Effector CD8-positive, alpha-beta T cell (primary cell): Measurements from ENCODE around the gene PDZK1.
"Not testable (repeated sequence)": the region's sequence is repeated elsewhere in the genome, so short reads cannot be mapped to it uniquely, and the experiment has no call there.

Experiments used
- DNase-seq: peaks from one replicate; lab custom pipeline; 2025; lab: John Stamatoyannopoulos, UW
- total RNA-seq, 4 experiments: gene quantifications; one replicate each; lab custom pipeline; 2026; lab: John Stamatoyannopoulos, UW

PDZK1 gene
- total RNA-seq = 0.09 to 0.85 (median 0.24) reads per million in 4 experiments

DNA sequence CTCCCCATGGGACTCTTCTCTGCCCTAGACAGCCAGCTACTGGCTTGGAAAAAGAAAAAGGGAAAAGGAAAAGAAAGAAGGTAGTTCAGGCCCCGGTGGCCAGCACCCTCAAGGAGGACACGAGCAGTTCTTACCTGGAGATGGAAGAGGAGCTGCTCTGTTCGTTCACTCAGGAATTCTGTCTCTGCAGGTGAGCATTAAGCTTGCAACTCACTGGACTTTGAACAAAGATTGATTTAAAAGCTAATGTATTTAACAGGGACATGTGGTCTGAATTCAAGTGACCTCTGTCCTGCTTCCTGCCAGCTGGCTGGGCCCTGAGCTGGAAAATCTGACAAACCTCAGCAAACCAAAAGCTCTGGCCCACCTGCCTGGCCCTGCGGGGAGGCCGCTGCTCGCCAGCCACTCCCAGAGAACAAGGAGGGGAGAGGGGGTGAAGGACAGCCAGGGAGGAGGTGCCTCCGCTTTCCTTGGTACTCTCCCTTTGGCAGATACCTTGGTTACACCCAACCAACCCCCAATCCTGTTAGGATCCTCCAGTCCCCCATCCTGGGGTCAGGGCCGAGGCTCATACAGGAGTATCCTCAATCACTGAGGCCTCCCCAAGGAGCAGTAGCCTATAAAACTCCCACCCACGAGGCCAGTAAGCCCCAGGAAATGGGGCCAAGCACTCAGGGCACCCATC, at the start of gene PDZK1:
Gene PDZK1 (minus strand): TSS at position 186 of the 685 bp plus-strand sequence. CDS start 19,347 bp downstream, outside the sequence.
- DNase-seq = no peak

DNA sequence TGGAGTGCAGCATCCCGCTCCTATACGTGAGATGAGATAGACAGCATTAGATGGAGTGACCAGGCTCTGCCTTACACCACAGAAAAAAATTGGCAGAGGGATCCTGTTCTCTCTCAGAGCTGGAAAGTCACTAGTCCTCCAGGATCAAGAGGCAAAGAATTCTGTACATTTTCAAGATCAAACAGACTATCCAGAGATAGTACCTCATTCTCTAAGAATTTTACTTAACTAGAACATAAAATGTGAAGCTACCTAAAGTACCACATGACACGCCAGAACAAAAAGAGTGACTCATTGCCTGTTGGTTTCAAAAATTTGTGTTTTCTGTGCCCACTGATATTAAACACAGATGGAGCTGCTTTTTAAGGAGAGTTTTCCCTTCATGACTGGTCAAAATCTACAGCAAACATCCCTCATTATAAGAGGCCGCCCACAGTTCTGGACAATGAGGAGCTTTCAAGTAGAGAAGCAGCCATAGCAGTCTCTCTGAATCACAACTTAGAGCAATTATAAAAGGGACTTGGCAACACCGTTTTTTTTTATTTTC, 44.4 kb upstream of the PDZK1 start:
- DNase-seq = no peak

DNA sequence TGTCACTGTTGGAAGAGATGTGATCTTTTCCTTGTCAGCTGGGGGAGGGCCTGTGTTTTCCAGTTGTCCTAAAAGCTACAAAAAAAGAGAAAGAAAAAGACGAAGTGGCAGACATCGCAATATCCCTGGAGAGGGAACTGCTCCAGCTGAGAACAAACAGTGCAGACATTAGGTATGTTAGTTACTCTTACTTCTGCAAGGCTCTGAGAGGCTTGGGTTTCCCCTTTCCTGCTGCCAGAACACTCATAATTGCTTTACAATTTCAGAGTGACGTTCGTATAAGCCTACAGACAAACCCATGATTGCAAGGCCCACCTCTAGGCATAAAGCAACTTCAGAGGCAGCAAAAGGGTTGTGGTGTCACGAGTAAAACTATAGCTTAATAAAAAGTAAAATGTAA, 43.3 kb upstream of the PDZK1 start:
- DNase-seq = no peak

DNA sequence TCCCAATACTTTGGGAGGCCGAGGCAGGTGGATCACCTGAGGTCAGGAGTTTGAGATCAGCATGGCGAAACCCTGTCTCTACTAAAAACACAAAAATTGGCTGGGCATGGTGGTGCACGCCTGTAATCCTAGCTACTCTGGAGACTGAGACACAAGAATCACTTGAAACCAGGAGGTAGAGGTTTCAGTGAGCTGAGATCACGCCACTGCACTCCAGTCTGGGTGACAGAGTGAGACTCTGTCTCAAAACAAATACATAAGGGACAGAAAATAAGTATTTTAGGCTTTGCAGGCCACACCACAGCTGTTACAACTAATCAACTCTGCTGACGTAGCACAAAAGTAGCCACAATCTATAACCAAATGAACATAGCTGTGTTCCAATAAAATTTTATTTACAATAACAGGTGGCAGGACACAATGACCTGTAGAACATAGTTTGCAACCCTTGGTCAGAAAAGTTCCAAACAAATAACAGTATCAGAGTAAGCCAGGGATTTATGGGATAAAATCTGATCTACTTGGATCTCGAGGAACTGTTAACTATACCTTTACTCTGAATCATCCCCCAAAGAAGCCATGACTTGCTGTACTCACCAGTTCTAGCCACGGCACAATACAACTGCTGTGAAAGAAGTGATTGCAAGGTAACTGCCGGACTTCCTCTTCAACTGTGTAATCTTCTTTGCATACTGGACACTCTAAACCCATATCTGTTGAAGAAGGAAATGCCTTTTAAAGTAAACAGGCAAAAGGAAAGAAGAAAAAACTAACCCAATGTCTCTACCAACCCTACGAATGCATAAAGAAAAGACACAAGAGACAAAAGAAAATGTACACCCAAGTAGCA, 40.5 kb upstream of the PDZK1 start:
- DNase-seq = no peak

DNA sequence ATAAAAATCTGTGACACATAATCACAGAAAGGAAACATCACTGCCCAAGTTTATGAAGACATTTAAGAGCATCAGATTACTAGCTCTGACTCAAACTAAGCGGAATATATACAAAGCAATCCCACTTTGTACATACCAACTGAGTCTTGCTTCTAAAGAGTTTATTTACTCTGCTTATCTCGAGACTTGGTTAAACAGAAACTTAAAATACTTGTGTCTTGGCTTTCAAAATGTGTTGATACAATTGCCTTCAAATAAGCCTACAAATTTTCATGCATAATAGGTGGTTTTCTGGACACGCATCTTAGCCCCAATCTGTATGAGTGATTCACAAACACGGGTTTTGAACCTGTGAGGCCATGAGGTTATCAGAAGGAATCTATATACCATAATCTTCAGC, 33.1 kb upstream of the PDZK1 start:
- no peak for DNase-seq

DNA sequence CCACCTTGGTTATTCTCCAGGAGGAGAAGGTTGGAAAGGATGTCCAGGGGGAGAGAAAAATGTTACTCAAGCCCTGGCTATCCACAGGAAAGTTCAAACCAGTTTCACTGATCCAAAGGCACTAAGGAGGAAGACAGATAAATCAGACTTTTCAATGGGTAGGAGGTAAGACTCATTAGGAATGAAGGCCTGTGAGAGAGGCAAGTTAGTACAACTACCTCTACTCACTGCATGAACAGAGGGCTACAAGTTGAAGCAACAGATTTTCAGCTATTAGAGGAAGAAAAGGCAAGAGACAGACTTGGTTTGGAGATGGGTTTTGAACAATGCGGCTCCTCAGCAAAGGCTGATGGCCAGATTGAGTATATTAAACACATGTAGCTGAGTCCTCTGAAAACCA, 29.0 kb upstream of the PDZK1 start:
- no peak for DNase-seq

DNA sequence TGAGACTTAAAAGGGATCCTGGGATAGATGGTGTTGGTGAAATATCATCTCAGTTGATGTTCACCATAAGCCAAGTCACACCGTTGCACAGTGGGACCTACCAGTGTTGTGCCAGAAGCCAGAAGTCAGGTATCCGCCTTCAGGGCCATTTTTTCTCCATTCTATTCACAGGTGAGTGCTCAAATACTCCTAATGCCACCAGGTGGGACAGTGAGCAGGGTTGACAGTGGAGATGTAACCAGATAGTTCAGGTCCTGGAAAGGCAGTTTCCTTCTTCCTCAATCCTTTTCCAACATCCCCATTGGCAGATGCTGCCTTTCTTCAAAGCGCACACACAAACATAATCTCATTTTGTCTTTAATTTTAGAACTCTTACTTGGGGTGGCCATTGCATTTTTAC, 23.7 kb upstream of the PDZK1 start:
- DNase-seq = no peak

DNA sequence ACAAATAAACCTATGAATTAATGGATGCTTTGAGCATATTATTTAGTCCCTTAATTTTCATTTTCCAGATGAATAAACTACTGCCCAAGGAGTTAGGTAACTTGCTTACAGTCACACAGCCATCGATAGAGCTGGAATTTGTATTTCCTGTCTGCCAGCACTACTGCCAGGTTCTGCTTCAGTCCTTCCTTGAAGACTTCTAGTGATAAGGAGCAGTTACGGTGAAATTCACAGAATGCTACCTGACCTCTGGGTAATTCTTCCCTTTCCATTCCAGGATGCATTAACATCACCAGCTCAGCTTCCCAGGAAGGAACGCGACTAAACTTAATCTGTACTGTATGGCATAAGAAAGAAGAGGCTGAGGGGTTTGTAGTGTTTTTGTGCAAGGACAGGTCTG, 23.3 kb upstream of the PDZK1 start:
- no peak for DNase-seq

DNA sequence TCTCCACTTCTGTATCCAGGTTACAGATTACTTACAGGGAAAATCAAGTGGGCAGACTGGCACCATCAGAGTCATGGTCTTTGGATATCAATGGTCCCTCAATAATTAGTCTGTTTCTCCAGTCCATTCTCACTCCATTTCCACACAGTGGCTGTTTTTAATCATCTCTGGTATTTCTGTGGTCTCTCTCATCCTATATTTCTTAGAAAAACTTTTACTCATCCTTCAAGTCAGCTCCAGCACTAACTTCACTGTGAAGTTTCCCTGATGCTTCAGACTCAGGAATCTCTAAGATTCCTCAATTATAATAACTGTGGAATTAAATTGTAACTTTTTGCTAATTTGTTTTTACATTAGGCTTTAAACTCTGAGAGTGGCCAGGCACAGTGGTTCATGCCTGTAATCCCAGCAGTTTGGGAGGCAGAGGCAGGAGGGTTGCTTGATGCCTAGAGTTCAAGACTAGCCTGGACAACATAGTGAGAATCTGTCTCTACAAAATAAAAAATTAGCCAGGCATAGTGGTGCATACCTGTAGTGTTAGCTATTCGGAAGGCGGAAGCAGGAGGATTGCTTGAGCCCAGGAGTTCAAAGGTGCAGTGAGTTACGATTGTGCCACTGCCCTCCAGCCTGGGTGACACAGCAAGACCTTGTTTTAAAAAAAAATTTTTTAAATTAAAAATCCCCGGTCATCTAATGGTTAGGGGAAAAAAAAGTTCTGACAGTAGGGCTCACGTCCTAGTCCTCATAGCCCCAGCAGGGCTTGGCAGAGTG, 22.7 kb upstream of the PDZK1 start:
- DNase-seq = no peak

DNA sequence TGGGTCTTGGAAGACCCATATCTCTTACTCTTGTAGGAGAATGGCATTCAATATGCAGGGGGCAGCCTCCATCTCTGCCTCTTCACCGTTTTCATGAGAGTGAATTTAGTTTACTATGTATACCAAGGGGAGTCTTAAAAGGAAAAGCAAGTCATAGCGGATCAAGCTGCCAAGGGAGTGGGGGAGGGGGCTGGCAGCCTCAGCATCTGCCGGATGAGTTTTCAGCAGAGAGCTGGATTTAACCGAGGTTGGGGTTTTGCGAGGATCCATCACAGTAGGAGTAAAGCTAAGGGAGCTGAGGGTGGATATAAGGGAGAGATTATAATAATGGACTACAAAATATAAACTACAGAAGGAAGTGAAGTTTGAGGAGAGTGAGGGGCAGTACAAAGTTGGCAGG, 22.0 kb upstream of the PDZK1 start:
- no peak for DNase-seq

DNA sequence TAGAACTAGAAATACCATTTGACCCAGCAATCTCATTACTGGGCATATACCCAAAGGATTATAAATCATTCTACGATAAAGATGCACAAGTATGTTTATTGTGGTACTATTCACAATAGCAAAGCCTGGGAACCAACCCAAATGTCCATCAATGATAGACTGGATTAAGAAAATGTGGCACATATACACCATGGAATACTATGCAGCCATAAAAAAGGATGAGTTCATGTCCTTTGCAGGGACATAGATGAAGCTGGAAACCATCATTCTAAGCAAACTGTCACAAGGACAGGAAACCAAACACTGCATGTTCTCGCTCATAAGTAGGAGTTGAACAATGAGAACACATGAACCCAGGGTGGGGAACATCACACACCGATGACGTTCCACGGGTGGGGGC, 19.0 kb upstream of the PDZK1 start:
- DNase-seq = not testable (repeated sequence)

DNA sequence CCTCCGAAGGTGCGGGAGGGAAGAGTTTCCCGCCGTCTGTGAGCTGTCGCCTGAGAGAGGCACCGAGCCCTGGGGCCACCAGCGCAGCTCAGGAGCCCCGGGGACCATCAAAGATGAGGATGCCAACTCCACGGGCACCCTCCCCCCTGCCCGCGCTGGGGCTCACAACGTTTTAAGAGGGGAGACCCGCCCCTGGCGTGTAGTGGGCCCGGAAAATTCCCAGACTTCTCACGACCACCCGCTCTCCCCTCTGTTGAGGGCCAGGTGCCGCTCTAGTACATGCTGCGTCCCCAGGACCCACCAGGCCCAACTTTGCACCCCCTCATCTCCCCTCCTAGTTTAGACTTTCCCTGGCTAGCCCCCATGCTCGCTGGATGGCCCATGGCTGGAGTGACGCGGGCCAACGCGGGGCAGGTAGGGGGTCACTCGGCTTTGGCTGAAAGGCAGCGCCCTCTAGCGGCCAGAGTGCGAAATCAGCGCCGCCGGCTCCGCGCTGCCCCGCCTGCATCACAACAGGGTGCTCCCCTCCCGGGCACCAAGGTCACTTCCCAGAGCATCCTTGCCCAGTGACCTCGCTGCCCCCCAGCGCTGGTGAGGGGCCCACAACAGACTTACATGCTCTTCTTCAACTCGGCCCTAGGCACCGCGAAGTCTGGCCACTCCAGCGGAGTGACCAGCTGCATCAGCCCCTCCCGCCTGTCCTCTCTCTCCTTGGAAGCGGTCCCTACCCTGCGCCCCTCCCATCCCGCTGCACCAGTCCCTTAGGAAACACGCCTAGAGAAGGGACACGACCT, 13.9 kb upstream of the PDZK1 start:
- DNase-seq = peak; percentile 58

DNA sequence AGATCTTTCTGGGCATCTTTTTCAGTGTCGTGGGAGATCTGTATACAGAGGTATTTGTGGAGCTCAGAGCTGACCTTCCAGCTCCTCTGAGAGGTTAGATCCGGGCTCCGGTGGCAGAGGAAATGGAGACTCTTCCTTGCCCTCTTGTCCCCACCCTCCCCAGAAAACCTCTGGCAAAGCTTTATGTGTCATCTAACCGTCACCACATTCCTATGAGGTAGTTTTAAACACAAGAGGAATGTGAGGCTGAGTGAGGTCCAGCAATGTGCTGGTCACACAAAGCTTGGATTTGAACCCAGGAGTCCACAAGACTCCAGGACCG, 13.3 kb upstream of the PDZK1 start:
- DNase-seq = no peak

DNA sequence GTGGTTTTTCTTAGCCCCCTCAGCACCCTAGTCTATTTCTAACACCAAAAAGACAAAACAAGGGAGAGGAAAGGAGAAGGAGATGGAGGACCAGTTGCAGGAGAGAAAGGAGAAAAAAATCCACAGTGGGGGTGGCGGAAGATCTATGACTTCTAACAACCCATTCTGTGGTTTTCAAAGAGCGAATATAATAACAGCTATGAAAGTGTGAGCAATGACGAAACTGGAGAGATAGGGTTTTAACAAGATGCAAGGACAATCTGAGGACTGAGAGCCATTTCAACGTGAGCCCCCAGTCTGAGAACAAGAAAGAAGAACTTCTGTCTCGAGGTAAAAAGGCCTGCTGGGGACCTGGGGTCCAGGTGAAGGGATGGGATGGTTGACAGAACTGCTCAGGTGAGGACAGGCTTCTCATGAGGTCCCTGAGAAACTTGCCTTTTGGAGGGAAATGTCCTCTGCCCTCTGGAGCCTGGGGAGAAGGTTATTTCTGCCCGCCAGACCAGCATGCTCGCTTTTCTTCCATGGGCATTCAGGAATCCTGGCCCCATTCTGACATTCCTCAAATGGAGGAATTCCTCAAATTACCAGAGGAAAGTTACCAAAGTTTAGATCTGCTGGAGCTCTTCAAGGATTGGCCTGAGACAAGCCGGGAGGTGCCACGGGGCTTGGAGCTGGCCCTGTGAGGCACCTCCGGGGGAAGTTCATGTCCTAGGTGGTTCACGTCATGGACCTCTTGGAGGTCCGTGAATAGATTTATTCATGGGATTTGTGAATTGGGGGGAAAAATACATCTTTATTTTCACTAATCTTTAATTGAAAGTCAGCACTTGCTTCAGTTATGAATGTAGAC, 12.3 kb upstream of the PDZK1 start, which contains the start of gene CD160:
Gene CD160 (plus strand): TSS at position 270 of the 850 bp plus-strand sequence. CDS start 8,829 bp downstream, outside the sequence.
- no peak for DNase-seq

DNA sequence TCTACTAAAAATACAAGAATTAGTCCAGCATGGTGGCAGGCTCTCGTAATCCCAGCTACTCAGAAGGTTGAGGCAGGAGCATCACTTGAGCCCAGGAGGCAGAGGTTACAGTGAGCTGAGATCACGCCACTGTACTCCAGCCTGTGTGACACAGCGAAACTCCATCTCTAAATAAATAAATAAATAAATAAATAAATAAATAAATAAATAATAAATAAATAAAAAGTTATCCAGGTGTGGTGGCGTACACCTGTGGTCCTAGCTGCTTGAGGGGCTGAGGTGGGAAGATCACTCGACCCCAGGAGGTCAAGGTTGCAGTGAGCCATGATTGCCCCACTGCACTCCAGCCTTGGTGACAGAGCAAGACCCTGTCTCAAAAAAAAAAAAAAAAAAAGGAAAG, 11.3 kb upstream of the PDZK1 start:
- DNase-seq = not testable (repeated sequence)

DNA sequence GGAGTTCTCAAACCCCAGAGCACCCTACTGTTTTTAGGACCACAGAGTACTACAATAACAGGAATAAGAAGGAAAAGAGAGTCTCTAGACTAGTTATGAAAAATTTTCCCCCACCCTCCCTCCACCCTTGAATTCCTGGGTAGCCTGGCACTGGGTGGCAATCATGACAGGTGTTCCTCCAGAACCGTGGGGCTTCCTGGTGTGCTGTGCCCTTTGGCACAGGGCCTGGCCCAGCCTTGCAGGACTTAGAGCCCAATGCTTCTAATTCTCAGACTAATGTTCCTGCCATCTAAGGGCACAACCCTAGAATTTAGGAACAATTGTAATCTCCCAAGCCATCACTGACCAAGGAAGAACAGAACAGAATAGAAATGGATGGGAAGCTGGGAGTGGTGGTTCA, 10.7 kb upstream of the PDZK1 start:
- DNase-seq = no peak

DNA sequence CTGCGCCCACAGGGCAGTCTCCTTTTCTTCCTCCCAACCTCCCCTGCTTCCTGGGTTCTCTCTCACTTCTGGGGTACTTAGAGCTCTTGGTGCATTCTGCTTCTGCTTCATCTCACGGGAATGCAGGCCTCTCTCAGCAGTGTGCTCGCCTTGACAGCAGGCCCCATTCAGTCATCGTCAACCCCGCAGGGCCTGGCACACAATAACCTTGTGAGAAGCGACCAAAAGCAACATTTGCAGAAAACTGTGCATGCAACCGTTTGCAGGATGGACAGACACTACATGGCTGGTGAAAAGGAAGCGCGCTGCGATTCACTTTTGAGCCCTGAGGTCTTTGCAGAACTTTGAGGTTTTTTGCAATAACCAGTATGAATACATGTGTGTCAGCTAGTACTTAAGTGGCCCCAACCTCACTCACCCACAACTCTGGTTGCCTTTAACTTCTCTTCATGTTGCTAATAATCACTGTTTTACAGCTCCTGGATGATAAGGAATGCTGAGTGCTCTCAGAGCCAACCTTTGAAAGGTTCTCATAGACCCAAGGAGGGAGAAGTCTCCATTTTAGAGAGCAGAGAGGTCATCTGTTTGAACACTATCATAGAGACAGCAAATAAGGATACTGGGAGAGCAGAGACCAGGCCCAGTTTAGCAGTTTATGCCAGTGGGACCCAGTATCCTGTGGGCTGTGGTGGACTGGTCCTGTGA, 9.6 kb upstream of the PDZK1 start:
- no peak for DNase-seq

DNA sequence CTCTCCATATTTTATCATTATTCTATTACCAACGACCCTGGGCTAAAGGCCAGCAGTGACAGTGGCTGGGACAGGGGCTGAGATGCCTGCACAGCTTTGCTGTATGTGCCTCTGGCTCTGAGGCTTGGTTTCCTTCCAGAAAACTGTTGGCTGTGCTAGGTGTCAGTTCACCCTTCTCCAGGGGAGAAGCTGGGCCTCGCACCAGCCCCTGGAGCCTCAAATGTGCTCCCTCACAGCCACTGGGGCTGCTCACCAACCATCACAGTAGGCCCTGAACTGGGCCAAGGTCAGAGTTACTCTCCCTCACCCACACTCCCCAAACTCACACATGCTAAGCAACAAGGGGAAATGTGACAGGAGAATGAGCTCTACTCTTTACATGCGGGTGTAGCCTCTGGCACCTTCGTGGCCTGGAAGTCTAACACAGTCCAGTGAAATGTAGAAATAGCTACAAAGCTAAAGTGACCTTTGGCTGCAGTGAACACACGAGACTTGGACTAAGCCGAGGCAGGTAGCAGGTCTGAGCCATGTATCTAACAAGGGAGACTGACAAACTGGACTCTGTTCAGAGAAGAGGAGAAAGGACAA, 7.5 kb upstream of the PDZK1 start:
- no peak for DNase-seq

DNA sequence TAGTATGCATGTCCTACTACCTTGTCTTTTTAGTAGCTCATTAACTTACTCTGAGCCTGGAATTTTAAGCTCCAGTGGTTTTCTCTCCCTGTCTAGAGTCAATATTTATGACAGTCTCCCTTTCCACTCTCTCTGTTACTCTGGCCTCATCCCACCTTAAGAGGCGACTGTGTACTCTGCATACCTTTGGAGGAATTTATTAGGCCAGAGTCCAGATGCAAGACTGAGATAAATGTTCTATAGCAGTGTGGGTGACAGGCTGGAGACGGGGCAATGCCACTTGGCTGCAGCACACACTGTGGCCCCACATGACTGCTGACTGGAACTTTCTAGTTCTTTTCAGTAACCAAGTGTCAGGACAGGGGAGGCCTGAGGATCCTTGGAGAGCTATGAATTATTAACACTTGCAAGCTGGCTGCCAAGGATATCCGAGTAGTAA, 4.1 kb upstream of the PDZK1 start:
- no peak for DNase-seq
